A673 (cell line): ENCODE measurements around the gene WDR20. TPM values are rescaled to one million over a fixed set of nuclear protein-coding genes. Genes with fewer than 3 reads are reported as not detected.

Experiments
- BruUV-seq: library from RNA; stranded (reverse); fragments of 400-500 nt; replicated peaks from 2 replicates; lab custom pipeline; 2021; lab: Mats Ljungman, UMichigan
- CTCF ChIA-PET: fragments of 300-600 bp; sonication (Branson Sonifier 250); formaldehyde crosslinking; loops from one replicate; lab custom pipeline; 2022; ENCODE audit warnings: antibody characterized with exemption; lab: Charles Lee
- POLR2A ChIA-PET: fragments of 300-600 bp; sonication (Branson Sonifier 250); formaldehyde crosslinking; loops from one replicate; lab custom pipeline; 2022; ENCODE audit warnings: antibody characterized with exemption; ENCODE audit not compliant: low non-redundant PET; lab: Charles Lee
- DNase-seq: peaks from one replicate; pipeline ENCODE4 v3.0.0-alpha.2; 2015; ENCODE audit warnings: low spot score
- H3K27ac ChIP-seq: fragments of 200-600 bp; sonication (generic); 2 replicates; pipeline ENCODE4 v1.5.1; 2016; ENCODE audit warnings: mixed run types, low read depth, mild to moderate bottlenecking, mixed read lengths, antibody characterized with exemption, low read length; ENCODE audit not compliant: poor library complexity, severe bottlenecking
- H3K27me3 ChIP-seq: fragments of 200-600 bp; sonication (generic); replicated peaks from 2 replicates; pipeline ENCODE4 v1.6.1; 2017; ENCODE audit warnings: mixed run types, low read depth, mild to moderate bottlenecking, mixed read lengths, antibody characterized with exemption, low read length; ENCODE audit not compliant: insufficient read depth, poor library complexity
- H3K36me3 ChIP-seq: fragments of 200-600 bp; sonication (generic); 2 replicates; pipeline ENCODE4 v1.6.1; 2016; ENCODE audit warnings: mixed run types, mild to moderate bottlenecking, mixed read lengths, antibody characterized with exemption, low read length; ENCODE audit not compliant: insufficient read depth, poor library complexity, severe bottlenecking
- H3K4me1 ChIP-seq: fragments of 200-600 bp; sonication (generic); 2 replicates; pipeline ENCODE4 v1.6.1; 2017; ENCODE audit warnings: mixed run types, mild to moderate bottlenecking, mixed read lengths, antibody characterized with exemption, low read length; ENCODE audit not compliant: insufficient read depth, poor library complexity, severe bottlenecking
- H3K4me3 ChIP-seq: fragments of 200-600 bp; sonication (generic); 2 replicates; pipeline ENCODE4 v1.5.1; 2016; ENCODE audit warnings: low read depth, mixed run types, mild to moderate bottlenecking, mixed read lengths, low read length; ENCODE audit not compliant: poor library complexity, severe bottlenecking
- H3K9me3 ChIP-seq: fragments of 200-600 bp; sonication (generic); 2 replicates; pipeline ENCODE4 v1.6.1; 2016; ENCODE audit warnings: mixed run types, low read depth, mild to moderate bottlenecking, mixed read lengths, antibody characterized with exemption, low read length; ENCODE audit not compliant: poor library complexity, severe bottlenecking
- CTCF ChIP-seq: fragments of 300-800, 200-600 bp; sonication (generic); conservative IDR thresholded peaks from 2 replicates; pipeline ENCODE4 v1.5.1; 2017; ENCODE audit warnings: low read depth, mild to moderate bottlenecking, antibody characterized with exemption, low read length, moderate library complexity, mixed read lengths
- EZH2 ChIP-seq: fragments of 200-600 bp; sonication (generic); IDR thresholded peaks from 2 replicates; pipeline ENCODE4 v1.6.1; 2017; ENCODE audit warnings: borderline replicate concordance, low read depth, mild to moderate bottlenecking, mixed read lengths, antibody characterized with exemption, low read length; ENCODE audit not compliant: poor library complexity, severe bottlenecking
- intact Hi-C: fragments of 100-400 bp; cut with micrococcal nuclease; formaldehyde crosslinking; loops from one replicate; pipeline ENCODE4 v1.10.0; 2022; ENCODE audit not compliant: unreplicated experiment
- total RNA-seq: library from RNA; stranded (reverse); gene quantifications from 2 replicates; pipeline ENCODE4 v1.2.3, GENCODE V29; 2021

WDR20 gene
- total RNA-seq, 1 experiment from 2014 or later = 28.3 TPM

GRCh38 chr14:102187044-102187443 lies 47.3 kb downstream of the WDR20 start:
- H3K4me1 ChIP-seq = peaks cover 46% of the 10 kb centered on the region
- H3K27ac ChIP-seq = peak overlapping the region; percentile 53

GRCh38 chr14:102187568-102188001 lies 47.9 kb downstream of the WDR20 start:
- Histone ChIP-seq H3K27me3 (no peaks in the 10 kb centered on the region), H3K4me1 (peaks cover 41% of the 10 kb centered on the region), H3K27ac (peak overlapping the region; percentile 53), H3K4me3 (no peak overlapping the region), H3K36me3 (no peaks in the 10 kb centered on the region), H3K9me3 (no peaks in the 10 kb centered on the region)
- ChIA-PET CTCF (interaction anchor here (0.6 kb wide), 1 partner anchor 141 kb away, joined by 5 read pairs; no protein-coding TSS in a partner anchor), POLR2A (interaction anchor here (0.6 kb wide), 2 partner anchors 67 to 239 kb away, joined by 3 to 9 read pairs; no protein-coding TSS in a partner anchor)
- intact Hi-C loops = no loop called here
- DNase-seq = no peak
- BruUV-seq = no TSS peak
- TF ChIP-seq EZH2 = no peak
- TF ChIP-seq CTCF = no peak

More at GRCh38 chr14:102187044-102187443, 47.3 kb downstream of the WDR20 start:
- no peak for TF ChIP-seq CTCF
- no peak for TF ChIP-seq EZH2
- CTCF ChIA-PET = interaction anchor here (0.6 kb wide), 1 partner anchor 141 kb away, joined by 5 read pairs; no protein-coding TSS in a partner anchor
- BruUV-seq = no TSS peak
- POLR2A ChIA-PET = interaction anchor here (0.6 kb wide), 1 partner anchor 239 kb away, joined by 9 read pairs; no protein-coding TSS in a partner anchor
- H3K36me3 ChIP-seq = no peaks in the 10 kb centered on the region
- intact Hi-C loops = no loop called here
- peak; percentile 57 for DNase-seq
- no peaks in the 10 kb centered on the region for H3K9me3 ChIP-seq
- H3K4me3 ChIP-seq = no peak overlapping the region
- no peaks in the 10 kb centered on the region for H3K27me3 ChIP-seq

GRCh38 chr14:102188187-102188586 lies 48.5 kb downstream of the WDR20 start:
- no peaks in the 10 kb centered on the region for H3K9me3 ChIP-seq
- ChIA-PET POLR2A (interaction anchor here (0.6 kb wide), 1 partner anchor 66 kb away, joined by 3 read pairs; no protein-coding TSS in a partner anchor), CTCF (no interaction called here)
- no peaks in the 10 kb centered on the region for H3K27me3 ChIP-seq
- no peak for DNase-seq
- TF ChIP-seq EZH2 (no peak), CTCF (no peak)
- peak overlapping the region; percentile 53 for H3K27ac ChIP-seq
- no TSS peak for BruUV-seq
- no peaks in the 10 kb centered on the region for H3K36me3 ChIP-seq
- intact Hi-C loops = no loop called here
- no peak overlapping the region for H3K4me3 ChIP-seq
- peaks cover 35% of the 10 kb centered on the region for H3K4me1 ChIP-seq
